ENCODE results near the gene HMCN2. TPM values are rescaled to one million over a fixed set of nuclear protein-coding genes. Genes with fewer than 3 reads are reported as not detected.

Gene HMCN2
- total RNA-seq, 1 donor from 2014 or later: 0.15 TPM

DNA sequence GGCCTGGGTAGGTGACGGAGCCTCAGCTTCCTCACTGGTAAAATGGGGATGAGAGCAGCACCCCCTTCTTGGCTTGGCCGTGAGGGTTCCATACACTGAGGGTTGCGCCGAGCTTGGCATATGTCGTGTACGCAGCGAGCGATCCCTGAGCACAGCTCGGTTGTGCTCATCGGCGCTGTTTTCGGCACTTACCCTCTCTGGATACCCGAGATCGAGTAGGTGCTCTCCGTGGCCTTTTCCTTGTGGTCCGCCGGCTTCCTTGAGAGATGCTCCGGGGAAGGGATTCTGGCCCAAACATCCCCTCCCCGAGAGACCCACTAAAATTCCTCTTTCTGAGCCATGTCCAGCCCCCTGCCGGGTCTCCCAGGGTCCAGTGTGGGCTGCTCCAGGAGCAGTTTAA is 40.0 kb upstream of the HMCN2 start:
- Histone ChIP-seq H3K79me2 (ENCODE audit: low read depth) (no peaks in the 10 kb centered on the region), H3K4me1 (peaks cover under 1% of the 10 kb centered on the region), H3K9ac (no peak overlapping the region), H3K4me3 (no peak overlapping the region), H3K9me3 (ENCODE audit: low read depth) (no peaks in the 10 kb centered on the region), H3K27me3 (no peaks in the 10 kb centered on the region), H3K27ac (no peak overlapping the region), H3K4me2 (no peak overlapping the region), H2AFZ (replicated peaks) (no peak overlapping the region), H3K36me3 (no peaks in the 10 kb centered on the region), H3F3A (ENCODE audit: low read depth) (peaks cover 4% of the 10 kb centered on the region), H4K20me1 (ENCODE audit: low read depth) (no peaks in the 10 kb centered on the region)
- Mint-ChIP-seq H3K4me3 (no peak overlapping the region), H3K27me3 (ENCODE audit: insufficient read depth, low read depth) (peaks cover 2% of the 10 kb centered on the region), H3K4me1 (peaks cover 8% of the 10 kb centered on the region), H3K36me3 (peaks cover 16% of the 10 kb centered on the region), H3K27ac (no peak overlapping the region), H3K9me3 (peaks cover 6% of the 10 kb centered on the region)
- TF ChIP-seq, protein P1, sequence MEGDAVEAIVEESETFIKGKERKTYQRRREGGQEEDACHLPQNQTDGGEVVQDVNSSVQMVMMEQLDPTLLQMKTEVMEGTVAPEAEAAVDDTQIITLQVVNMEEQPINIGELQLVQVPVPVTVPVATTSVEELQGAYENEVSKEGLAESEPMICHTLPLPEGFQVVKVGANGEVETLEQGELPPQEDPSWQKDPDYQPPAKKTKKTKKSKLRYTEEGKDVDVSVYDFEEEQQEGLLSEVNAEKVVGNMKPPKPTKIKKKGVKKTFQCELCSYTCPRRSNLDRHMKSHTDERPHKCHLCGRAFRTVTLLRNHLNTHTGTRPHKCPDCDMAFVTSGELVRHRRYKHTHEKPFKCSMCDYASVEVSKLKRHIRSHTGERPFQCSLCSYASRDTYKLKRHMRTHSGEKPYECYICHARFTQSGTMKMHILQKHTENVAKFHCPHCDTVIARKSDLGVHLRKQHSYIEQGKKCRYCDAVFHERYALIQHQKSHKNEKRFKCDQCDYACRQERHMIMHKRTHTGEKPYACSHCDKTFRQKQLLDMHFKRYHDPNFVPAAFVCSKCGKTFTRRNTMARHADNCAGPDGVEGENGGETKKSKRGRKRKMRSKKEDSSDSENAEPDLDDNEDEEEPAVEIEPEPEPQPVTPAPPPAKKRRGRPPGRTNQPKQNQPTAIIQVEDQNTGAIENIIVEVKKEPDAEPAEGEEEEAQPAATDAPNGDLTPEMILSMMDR (IDR thresholded peaks at IDR 0.05): no peak
- TF ChIP-seq EZH2phosphoT487 (IDR thresholded peaks at IDR 0.05) (no peak), EZH2 (IDR thresholded peaks at IDR 0.05) (no peak)
- DNase-seq (ENCODE audit: low spot score): no peak

GRCh38 chr9:130226112-130226511 is 39.4 kb upstream of the HMCN2 start:
- Histone ChIP-seq H3K27ac (no peak overlapping the region), H2AFZ (replicated peaks) (no peak overlapping the region), H3K79me2 (ENCODE audit: low read depth) (no peaks in the 10 kb centered on the region), H3K27me3 (no peaks in the 10 kb centered on the region), H3K4me1 (no peaks in the 10 kb centered on the region), H3K4me2 (no peak overlapping the region), H4K20me1 (ENCODE audit: low read depth) (no peaks in the 10 kb centered on the region), H3F3A (ENCODE audit: low read depth) (no peaks in the 10 kb centered on the region), H3K4me3 (no peak overlapping the region), H3K36me3 (no peaks in the 10 kb centered on the region), H3K9me3 (ENCODE audit: low read depth) (no peaks in the 10 kb centered on the region), H3K9ac (no peak overlapping the region)
- Mint-ChIP-seq H3K4me1 (peaks cover 8% of the 10 kb centered on the region), H3K27ac (no peak overlapping the region), H3K36me3 (peaks cover 16% of the 10 kb centered on the region), H3K9me3 (peaks cover 6% of the 10 kb centered on the region), H3K4me3 (no peak overlapping the region), H3K27me3 (ENCODE audit: insufficient read depth, low read depth) (peaks cover 2% of the 10 kb centered on the region)
- no peak for DNase-seq (ENCODE audit: low spot score)
- TF ChIP-seq EZH2 (IDR thresholded peaks at IDR 0.05): no peak
- TF ChIP-seq, protein P1 (IDR thresholded peaks at IDR 0.05): no peak
- TF ChIP-seq EZH2phosphoT487 (IDR thresholded peaks at IDR 0.05): no peak

DNA sequence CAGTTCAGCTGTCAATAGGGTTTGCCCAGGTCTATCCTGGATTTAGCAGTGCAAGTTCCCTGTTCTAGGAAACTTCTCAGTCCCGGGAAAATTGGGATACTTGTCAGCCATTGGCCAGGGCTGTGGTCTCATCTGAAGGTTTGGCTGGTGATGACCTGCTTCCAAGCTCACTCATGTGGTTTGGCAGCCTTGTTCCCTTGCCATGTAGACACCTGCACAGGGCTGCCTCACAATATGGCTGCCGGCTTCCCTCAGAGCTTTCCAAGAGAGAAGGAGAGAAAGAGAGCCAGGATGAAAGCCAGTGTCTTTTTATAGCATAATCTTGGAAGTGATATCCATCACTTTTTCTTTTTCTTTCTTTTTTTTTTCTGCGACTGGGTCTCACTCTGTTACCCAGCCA is 37.7 kb upstream of the HMCN2 start:
- no peak for DNase-seq (ENCODE audit: low spot score)
- Histone ChIP-seq H3F3A (ENCODE audit: low read depth) (no peaks in the 10 kb centered on the region), H3K9ac (no peak overlapping the region), H4K20me1 (ENCODE audit: low read depth) (no peaks in the 10 kb centered on the region), H3K4me3 (no peak overlapping the region), H3K4me1 (no peaks in the 10 kb centered on the region), H3K9me3 (ENCODE audit: low read depth) (no peaks in the 10 kb centered on the region), H2AFZ (replicated peaks) (no peak overlapping the region), H3K4me2 (no peak overlapping the region), H3K27me3 (no peaks in the 10 kb centered on the region), H3K79me2 (ENCODE audit: low read depth) (no peaks in the 10 kb centered on the region), H3K36me3 (no peaks in the 10 kb centered on the region), H3K27ac (no peak overlapping the region)
- H3K27ac Mint-ChIP-seq: no peak overlapping the region
- peaks cover 16% of the 10 kb centered on the region for H3K36me3 Mint-ChIP-seq
- peaks cover 6% of the 10 kb centered on the region for H3K9me3 Mint-ChIP-seq
- peaks cover 2% of the 10 kb centered on the region for H3K27me3 Mint-ChIP-seq (ENCODE audit: insufficient read depth, low read depth)
- no peak overlapping the region for H3K4me3 Mint-ChIP-seq
- peaks cover 6% of the 10 kb centered on the region for H3K4me1 Mint-ChIP-seq
- TF ChIP-seq, protein P1 (IDR thresholded peaks at IDR 0.05): no peak
- TF ChIP-seq EZH2phosphoT487 (IDR thresholded peaks at IDR 0.05) (no peak), EZH2 (IDR thresholded peaks at IDR 0.05) (no peak)

All from neural progenitor cell (in vitro differentiated cells).